Measurements from ENCODE around the gene DCUN1D3.

GRCh38 chr16:20901068-20901435 lies 894 bp upstream of the DCUN1D3 start:
- TF ChIP-seq MAX (IDR thresholded peaks at IDR 0.05; ENCODE audit: low read depth, low read length) (no peak), CTCF (IDR thresholded peaks at IDR 0.05; ENCODE audit: low read depth, low read length) (no peak), POLR2A (IDR thresholded peaks at IDR 0.05; ENCODE audit: extremely low read depth, insufficient read length) (peak; percentile 2), MYC (IDR thresholded peaks at IDR 0.05; ENCODE audit: low read depth, low read length) (no peak)
